Activated T-helper 9 cell treated with anti-CD3 and anti-CD28 coated beads, Interleukin-2, amount 50 U/mL, for 16 hours (primary cell): Measurements from ENCODE around the gene FAM174C.

Experiments used
- DNase-seq: peaks from one replicate; pipeline ENCODE4 v3.0.0-alpha.2; 2020; ENCODE audit warnings: low read depth

Gene FAM174C

DNA sequence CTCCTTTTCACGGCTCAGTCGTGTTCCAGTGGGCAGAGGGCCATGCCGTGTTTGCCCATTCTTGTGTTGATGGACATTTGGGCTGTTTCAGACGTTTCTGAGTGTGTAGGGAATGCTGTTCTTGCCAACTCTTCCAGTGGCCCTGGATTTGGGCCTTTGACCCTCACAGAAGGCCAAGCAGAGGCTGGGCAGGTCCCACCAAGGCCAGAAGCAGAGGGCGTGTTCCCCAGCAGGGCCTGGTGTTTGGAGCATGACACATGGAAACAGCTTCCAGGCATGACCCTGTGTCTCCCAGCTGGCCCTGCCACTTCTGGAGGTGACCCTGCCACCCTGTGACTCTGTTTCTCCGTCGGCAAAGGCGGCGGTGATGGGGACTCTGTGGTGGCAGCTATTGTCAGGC lies 46.2 kb downstream of the FAM174C start:
- no peak for DNase-seq

DNA sequence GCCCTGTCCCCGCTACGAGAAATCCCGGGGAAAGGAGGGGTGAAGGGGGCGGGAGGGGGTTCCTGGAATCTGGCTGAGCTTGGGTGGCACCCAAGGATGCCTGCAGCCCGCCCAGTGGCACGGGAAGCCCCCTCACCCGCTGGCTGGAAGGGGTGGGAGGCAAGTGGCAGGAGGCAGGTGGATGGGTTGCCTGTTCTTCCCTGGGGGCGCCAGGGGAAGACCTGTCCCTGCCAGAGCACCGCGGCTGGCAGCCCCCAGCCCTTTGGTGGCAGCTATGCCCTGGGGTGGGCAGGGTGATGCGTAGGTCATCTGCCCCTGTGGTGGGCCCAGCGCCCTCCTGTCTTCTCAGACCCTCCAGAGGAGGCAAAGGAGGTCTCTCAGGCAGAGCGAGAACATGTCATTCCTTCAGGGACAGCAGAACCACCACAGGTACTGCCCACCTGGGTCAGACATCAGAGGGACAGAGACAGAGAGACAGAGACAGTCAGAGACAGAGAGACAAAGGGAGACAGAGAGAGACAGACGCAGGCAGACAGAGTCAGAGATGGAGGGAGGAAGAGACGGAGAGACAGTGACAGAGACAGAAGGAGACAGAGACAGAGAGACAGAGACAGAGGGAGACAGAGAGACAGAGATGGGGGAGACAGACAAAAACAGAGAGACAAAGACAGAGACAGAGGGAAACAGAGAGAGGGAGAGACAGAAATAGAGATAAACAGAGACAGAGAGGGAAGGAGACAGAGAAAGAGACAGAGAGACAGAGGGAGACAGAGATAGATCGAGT lies 47.1 kb downstream of the FAM174C start:
- no peak for DNase-seq

DNA sequence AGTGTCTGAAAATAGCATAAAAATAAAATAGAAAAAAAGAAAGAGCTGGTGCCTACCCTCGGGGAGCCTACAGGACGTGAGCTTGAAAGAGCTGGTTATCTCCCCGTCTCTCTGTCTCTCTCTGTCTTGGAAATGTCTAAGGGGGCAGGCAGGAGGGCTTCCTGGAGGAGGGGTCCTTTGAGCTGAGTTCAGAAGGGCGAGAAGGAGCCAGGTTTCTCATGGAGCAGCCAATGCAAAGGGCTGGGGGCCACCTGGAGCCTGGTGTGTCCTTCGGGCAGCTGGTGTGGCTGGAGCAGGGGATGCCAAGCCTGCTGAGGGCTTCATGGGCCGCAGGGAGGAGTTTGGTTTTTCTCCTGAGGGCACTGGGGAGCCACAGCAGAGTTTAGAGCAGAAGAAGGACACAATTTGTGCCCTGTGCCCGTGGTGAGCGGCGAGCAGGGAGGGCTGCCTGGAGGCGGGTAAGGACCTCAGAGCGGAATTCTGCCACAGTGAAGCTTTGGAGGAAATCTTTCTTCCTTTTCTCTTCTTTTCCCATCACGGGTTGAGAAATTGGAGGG lies 49.0 kb downstream of the FAM174C start:
- no peak for DNase-seq

DNA sequence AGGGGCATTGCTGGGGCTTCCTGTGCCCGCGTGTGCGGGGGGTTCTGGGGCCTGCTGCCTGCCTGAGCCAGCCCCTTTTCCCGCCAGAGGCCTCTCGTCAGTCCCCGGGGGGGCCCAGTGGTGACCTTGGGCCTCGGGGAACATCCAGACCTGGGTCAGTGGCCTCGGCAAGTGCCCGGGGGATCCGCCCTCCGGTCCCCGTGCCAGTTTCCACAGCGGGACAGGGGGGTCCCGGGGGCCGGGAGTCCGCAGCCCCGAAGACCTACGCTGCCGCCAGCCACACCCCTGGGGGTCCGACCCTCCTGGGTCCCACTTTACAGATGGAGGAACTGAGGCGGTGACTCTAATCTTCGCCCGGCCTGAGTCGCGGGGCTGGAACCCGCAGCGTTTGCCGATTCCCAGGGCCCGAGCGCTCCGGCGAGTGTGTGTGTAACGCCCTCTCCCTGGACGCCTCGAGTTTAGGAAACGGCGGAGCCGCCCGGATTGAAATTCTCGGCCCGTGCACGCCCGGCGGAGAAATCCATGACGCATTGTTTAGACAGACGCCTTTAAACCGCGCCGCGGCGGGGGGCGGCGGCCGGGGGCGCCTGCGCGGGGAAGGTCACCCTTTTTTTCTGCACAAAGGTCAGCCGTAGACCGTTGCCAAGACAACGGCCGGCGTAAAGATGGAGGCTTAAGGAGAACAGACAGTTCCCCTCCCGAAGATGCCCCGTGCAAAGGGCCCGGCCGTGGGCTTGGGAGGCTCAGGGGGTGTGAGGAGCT lies 49.7 kb downstream of the FAM174C start:
- DNase-seq: no peak

DNA sequence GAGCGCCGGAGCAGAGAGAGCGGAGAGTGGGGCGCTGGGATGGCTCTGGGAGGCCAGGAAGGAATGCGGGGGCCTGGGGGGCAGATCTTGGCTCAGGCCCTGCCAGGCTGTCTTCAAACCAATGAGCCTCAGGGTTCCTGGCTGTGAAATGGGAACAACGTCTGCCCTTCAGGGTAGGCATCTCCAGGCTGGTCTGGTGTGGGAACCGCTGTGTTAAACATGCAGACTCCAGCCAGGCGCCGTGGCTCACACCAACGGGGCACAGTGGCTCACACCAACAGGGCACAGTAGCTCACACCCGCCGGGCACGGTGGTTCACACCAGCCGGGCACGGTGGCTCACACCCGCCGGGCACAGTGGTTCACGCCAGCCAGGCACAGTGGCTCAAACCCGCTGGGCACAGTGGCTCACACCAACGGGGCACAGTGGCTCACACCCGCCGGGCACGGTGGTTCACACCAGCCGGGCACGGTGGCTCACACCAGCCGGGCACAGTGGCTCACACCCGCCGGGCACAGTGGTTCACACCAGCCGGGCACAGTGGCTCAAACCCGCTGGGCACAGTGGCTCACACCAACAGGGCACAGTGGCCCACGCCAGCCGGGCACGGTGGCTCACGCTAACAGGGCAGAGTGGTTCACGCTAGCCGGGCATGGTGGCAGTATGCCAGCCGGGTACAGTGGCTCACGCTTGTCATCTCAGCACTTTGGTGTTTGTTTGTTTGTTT lies 50.4 kb downstream of the FAM174C start:
- no peak for DNase-seq

DNA sequence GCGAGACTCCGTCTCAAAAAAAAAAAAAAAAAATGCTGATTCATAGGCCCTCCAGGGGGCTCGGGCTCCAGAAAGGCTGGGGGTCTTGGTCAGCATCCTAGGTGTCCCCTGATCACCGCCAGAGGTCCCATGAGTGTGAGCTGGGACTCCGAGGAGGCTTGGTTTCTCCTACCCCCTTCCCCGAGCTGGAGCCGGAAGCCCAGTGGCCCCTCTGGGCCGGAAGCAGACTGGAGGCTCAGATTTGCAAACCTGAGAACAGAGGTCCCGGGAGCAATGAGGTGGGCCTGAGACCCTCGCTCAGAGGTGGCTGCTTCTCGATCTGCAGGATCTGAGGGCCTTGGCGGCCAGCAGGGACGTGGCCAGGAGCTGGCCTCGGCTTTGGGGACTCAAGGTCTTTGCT lies 51.8 kb downstream of the FAM174C start:
- no peak for DNase-seq
